ENCODE measurements around the gene BAD.

Gene BAD

DNA sequence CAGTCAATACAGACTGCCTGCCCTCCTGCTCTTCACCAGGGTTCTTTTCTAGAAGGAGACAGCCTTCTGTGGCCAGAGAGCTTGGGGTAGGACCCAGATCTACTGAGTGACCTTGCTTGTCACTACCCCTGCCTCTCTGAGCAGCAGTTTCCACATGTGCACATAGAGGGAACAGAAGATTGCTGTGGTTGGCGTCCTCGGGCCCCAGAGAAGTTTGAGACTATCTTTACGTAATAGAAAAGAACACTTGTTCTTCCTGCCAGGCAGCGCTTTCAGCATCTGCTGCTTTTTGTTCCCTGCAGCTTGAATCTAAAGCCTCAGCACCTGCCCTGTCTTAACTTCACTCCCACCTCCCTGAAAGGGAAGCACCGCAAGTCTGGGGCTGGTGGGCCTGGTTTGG is 45.5 kb downstream of the BAD start:
- Histone ChIP-seq H3K4me3 (ENCODE audit: extremely low read depth, insufficient read depth, low read length, poor library complexity, severe bottlenecking) (no peak overlapping the region), H3K4me1 (ENCODE audit: control insufficient read depth, insufficient read depth, low read length, poor library complexity, severe bottlenecking) (peaks cover 26% of the 10 kb centered on the region), H3K27ac (ENCODE audit: low read depth, low read length, severe bottlenecking) (no peak overlapping the region), H3K9me3 (ENCODE audit: control insufficient read depth, low read length) (no peaks in the 10 kb centered on the region), H3K36me3 (ENCODE audit: control insufficient read depth, insufficient read depth, low read length) (peaks cover 27% of the 10 kb centered on the region)
- WGBS, 2 experiments (ENCODE audit: insufficient coverage in 2 of 2): 96 to 97% methylated on average over 5 of the region's 5 CpGs

DNA sequence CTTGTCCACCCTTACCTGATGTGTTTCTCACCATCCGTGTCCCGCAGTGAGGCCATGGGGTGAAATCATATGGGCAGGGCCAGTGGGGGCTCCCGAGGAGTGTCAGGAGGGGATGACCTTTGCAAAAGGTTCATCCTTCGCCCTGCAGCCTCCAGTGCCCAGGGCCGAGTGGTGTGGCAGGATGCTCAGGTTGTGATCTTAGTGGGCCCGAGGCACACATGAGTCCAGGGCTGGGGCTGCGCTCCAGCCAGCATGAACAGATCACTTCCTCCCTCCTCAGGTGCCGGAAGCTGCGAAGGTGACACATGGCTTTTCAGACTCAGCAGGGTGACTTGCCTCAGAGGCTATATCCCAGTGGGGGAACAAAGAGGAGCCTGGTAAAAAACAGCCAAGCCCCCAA is 46.4 kb downstream of the BAD start:
- H3K9me3 ChIP-seq (ENCODE audit: control insufficient read depth, low read length): no peaks in the 10 kb centered on the region
- 88 to 93% methylated on average over 3 to 4 of the region's 9 CpGs for WGBS, 2 experiments (ENCODE audit: insufficient coverage in 2 of 2)
- H3K4me3 ChIP-seq (ENCODE audit: extremely low read depth, insufficient read depth, low read length, poor library complexity, severe bottlenecking): no peak overlapping the region
- peaks cover 18% of the 10 kb centered on the region for H3K36me3 ChIP-seq (ENCODE audit: control insufficient read depth, insufficient read depth, low read length)
- peaks cover 17% of the 10 kb centered on the region for H3K4me1 ChIP-seq (ENCODE audit: control insufficient read depth, insufficient read depth, low read length, poor library complexity, severe bottlenecking)
- no peak overlapping the region for H3K27ac ChIP-seq (ENCODE audit: low read depth, low read length, severe bottlenecking)

DNA sequence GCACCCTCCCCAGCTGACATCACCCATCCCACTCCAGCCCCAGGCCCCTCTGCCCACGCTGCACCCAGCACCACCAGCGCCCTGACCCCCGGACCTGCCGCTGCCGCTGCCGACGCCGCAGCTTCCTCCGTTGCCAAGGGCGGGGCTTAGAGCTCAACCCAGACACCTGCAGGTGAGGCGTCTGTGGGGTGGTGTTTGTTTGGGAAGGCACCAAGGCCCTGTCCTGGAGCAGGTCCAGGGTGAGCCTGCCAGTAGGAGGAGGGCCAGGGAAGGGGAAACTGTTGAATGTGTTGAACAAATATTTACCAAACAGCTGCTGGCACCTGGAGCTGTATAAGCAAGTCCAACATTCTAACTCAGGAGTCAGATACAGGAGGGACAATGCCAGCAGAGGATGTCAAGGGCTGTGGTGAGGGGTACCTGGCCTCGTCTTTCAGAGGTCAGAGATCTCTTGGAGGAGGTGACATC is 46.9 kb downstream of the BAD start:
- H3K36me3 ChIP-seq (ENCODE audit: control insufficient read depth, insufficient read depth, low read length): peaks cover 16% of the 10 kb centered on the region
- WGBS, 2 experiments (ENCODE audit: insufficient coverage in 2 of 2): 91 to 92% methylated on average over 10 to 12 of the region's 12 CpGs
- no peak overlapping the region for H3K27ac ChIP-seq (ENCODE audit: low read depth, low read length, severe bottlenecking)
- H3K4me3 ChIP-seq (ENCODE audit: extremely low read depth, insufficient read depth, low read length, poor library complexity, severe bottlenecking): no peak overlapping the region
- peaks cover 11% of the 10 kb centered on the region for H3K4me1 ChIP-seq (ENCODE audit: control insufficient read depth, insufficient read depth, low read length, poor library complexity, severe bottlenecking)
- H3K9me3 ChIP-seq (ENCODE audit: control insufficient read depth, low read length): no peaks in the 10 kb centered on the region

DNA sequence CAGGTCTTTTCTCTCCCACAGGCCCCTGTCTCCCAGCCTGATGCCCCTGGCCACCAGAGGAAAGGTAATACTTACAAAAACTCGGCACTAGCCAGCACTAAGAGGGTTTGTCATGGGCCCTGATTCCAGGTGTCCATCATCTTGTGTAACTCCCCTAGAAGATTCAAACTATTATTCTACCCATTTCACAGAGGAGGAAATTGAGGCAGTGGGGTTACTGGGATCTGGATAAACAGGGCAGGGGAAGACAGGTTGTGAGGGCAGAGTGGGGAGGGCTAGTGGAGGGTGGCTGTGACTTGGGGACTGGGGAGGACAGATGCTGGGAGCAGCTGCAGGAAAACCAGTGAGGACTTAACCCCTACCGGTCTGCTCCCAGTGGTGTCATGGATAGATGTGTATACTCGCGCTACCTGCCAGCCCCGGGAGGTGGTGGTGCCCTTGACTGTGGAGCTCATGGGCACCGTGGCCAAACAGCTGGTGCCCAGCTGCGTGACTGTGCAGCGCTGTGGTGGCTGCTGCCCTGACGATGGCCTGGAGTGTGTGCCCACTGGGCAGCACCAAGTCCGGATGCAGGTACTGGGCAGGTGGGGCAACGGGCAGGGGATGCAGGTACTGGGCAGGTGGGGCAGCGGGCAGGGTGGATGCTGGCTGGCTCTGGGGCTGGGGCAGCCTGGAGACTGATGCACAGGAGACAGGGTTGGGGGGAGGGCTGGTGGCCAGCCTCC is 48.9 kb downstream of the BAD start:
- Histone ChIP-seq H3K27ac (ENCODE audit: low read depth, low read length, severe bottlenecking) (no peak overlapping the region), H3K9me3 (ENCODE audit: control insufficient read depth, low read length) (no peaks in the 10 kb centered on the region), H3K4me3 (ENCODE audit: extremely low read depth, insufficient read depth, low read length, poor library complexity, severe bottlenecking) (peak overlapping the region; percentile 52), H3K4me1 (ENCODE audit: control insufficient read depth, insufficient read depth, low read length, poor library complexity, severe bottlenecking) (peaks cover 9% of the 10 kb centered on the region), H3K36me3 (ENCODE audit: control insufficient read depth, insufficient read depth, low read length) (peaks cover 16% of the 10 kb centered on the region)
- WGBS, 2 experiments (ENCODE audit: insufficient coverage in 2 of 2): 97 to 99% methylated on average over 10 of the region's 12 CpGs

DNA sequence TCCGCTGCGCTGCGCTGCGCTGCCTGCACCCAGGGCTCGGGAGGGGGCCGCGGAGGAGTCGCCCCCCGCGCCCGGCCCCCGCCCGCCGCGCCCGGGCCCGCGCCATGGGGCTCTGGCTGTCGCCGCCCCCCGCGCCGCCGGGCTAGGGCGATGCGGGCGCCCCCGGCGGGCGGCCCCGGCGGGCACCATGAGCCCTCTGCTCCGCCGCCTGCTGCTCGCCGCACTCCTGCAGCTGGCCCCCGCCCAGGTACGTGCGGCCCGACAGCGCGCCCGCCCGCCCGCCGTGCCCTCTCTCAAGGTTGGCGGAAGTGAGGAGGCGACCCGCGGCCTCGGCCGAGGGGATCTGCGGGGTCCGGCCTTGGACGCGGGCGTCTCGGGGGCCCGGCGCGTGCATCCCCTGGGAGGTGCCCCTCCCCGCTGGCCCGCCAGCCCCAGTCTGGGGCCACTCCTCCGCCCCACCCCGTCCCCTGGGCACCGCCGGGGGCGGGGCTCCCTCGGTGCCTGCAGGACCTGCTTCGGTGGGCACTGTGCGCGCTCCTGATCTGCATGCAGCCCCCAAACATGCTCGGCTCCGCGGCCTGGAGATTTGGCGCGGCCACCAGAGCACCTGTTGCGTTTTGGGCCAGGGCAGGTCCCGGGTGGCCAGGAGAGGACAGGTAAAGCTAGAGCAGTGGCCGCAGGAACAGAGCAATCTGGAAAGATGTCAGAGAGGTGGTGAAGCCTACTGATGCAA is 49.7 kb downstream of the BAD start:
- H3K27ac ChIP-seq (ENCODE audit: low read depth, low read length, severe bottlenecking): no peak overlapping the region
- no peaks in the 10 kb centered on the region for H3K9me3 ChIP-seq (ENCODE audit: control insufficient read depth, low read length)
- H3K36me3 ChIP-seq (ENCODE audit: control insufficient read depth, insufficient read depth, low read length): peaks cover 16% of the 10 kb centered on the region
- WGBS, 2 experiments (ENCODE audit: insufficient coverage in 2 of 2): 2 to 4% methylated on average over 36 to 69 of the region's 80 CpGs
- H3K4me3 ChIP-seq (ENCODE audit: extremely low read depth, insufficient read depth, low read length, poor library complexity, severe bottlenecking): peak overlapping the region; percentile 52
- H3K4me1 ChIP-seq (ENCODE audit: control insufficient read depth, insufficient read depth, low read length, poor library complexity, severe bottlenecking): peaks cover under 1% of the 10 kb centered on the region

DNA sequence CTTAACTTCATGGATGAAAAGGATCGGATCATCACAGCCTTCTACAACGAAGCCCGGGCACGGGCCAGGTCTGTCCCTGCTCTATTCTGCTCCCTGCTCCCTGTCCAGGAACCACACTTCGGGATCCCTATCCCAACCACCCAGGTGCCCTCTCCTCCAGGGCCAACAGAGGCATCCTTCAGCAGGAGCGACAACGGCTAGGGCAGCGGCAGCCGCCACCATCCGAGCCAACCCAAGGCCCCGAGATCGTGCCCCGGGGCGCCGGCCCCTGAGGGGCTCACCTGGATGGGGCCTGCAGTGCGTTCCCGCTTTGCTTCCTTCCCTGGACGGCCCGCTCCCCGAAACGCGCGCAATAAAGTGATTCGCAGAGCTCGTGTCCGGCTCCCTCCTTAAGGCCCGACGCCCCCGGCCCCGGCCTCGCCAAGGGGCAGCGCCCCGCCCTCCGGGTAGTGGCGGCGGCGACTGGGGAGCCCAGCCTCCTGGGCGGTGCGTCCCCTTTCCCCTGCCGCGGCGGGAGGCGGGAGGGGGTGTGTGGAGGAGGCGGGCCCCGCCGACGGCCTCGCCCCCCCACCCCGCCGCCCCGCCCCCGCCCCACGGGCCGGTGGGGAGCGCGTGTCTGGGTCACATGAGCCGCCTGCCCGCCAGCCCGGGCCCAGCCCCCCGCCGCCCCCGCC is 50.4 kb downstream of the BAD start, which contains the start of gene VEGFB:
Gene VEGFB, plus strand, starts transcription at position 672 of the 674 bp plus-strand sequence. CDS start 250 bp downstream, outside the sequence.
- no peaks in the 10 kb centered on the region for H3K9me3 ChIP-seq (ENCODE audit: control insufficient read depth, low read length)
- no peak within 1 kb of the TSS for H3K27ac ChIP-seq (ENCODE audit: low read depth, low read length, severe bottlenecking)
- H3K4me1 ChIP-seq (ENCODE audit: control insufficient read depth, insufficient read depth, low read length, poor library complexity, severe bottlenecking): no peaks in the 10 kb centered on the region
- peaks cover 18% of the 10 kb centered on the region for H3K36me3 ChIP-seq (ENCODE audit: control insufficient read depth, insufficient read depth, low read length)
- WGBS, 2 experiments (ENCODE audit: insufficient coverage in 2 of 2): 2 to 4% methylated on average over 26 to 41 of the region's 62 CpGs
- peak within 1 kb of the TSS; percentile 52 for H3K4me3 ChIP-seq (ENCODE audit: extremely low read depth, insufficient read depth, low read length, poor library complexity, severe bottlenecking)

DNA sequence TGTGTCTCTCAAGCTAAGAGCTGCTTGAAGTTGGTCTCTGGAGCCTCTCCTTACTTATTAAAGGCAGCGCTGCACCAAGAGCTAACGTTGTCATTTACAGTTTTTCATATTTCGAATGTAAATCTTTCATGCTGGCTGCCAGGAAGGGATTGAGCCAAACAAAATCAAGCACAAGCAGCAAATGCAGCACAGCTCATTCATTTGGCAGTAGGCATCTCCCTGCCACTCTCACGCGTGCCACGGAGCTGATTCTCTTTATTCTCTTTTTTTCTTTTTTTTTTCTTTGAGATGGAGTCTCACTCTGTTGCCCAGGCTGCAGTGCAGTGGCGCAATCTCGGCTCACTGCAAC is 51.5 kb downstream of the BAD start:
- no peak overlapping the region for H3K27ac ChIP-seq (ENCODE audit: low read depth, low read length, severe bottlenecking)
- 95 to 97% methylated on average over 8 of the region's 8 CpGs for WGBS, 2 experiments (ENCODE audit: insufficient coverage in 2 of 2)

DNA sequence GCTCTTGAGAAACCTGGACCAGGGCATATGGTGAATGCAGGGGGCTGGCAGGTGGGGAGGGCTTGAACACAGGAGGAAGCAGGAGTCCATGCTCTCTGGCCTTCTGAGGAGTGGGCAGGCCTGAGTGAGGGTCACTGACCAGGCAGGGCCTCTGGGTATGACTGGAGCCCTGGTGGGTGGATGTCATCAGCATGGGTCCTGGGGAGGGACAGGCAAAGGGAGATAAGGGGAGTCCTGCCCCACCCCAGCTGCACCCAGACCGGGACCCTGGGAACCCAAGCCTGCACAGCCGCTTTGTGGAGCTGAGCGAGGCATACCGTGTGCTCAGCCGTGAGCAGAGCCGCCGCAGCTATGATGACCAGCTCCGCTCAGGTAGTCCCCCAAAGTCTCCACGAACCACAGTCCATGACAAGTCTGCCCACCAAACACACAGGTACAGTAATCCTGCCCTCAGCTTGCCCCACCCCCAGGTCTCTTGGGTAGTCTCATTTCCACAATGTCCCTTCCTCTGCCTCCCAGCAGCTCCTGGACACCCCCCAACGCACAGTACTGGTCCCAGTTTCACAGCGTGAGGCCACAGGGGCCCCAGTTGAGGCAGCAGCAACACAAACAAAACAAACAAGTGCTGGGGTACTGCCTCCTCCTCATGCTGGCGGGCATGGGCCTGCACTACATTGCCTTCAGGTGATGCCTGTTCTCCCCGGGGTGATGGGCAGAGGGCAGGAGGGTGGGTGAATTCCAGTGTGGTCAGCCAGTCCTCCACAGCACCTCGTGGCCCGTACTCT is 52.1 kb downstream of the BAD start:
- Histone ChIP-seq H3K9me3 (ENCODE audit: control insufficient read depth, low read length) (no peaks in the 10 kb centered on the region), H3K27ac (ENCODE audit: low read depth, low read length, severe bottlenecking) (no peak overlapping the region), H3K36me3 (ENCODE audit: control insufficient read depth, insufficient read depth, low read length) (peaks cover 5% of the 10 kb centered on the region), H3K4me1 (ENCODE audit: control insufficient read depth, insufficient read depth, low read length, poor library complexity, severe bottlenecking) (no peaks in the 10 kb centered on the region), H3K4me3 (ENCODE audit: extremely low read depth, insufficient read depth, low read length, poor library complexity, severe bottlenecking) (no peak overlapping the region)
- WGBS, 2 experiments (ENCODE audit: insufficient coverage in 2 of 2): 96% methylated on average over 13 to 15 of the region's 15 CpGs

More for the DNA sequence above, 51.5 kb downstream of the BAD start:
- Histone ChIP-seq H3K4me1 (ENCODE audit: control insufficient read depth, insufficient read depth, low read length, poor library complexity, severe bottlenecking) (no peaks in the 10 kb centered on the region), H3K9me3 (ENCODE audit: control insufficient read depth, low read length) (no peaks in the 10 kb centered on the region), H3K4me3 (ENCODE audit: extremely low read depth, insufficient read depth, low read length, poor library complexity, severe bottlenecking) (no peak overlapping the region), H3K36me3 (ENCODE audit: control insufficient read depth, insufficient read depth, low read length) (peaks cover 11% of the 10 kb centered on the region)

DNA sequence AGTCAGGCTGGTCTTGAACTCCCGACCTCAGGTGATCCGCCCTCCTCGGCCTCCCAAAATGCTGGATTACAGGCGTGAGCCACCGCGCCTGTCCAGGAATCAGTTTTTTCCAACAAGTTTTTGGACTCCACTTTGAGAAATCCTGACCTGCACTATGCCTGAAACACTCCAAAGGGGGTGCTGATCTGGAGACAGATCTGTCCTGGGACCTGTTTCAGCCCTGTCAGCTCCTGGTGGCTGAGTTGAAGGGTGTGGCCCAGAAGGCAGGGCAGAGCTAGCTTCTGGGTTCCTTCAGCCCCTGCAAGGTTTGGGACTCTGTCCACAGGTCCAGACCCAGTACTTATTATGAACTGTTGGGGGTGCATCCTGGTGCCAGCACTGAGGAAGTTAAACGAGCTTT is 52.9 kb downstream of the BAD start:
- Histone ChIP-seq H3K9me3 (ENCODE audit: control insufficient read depth, low read length) (no peaks in the 10 kb centered on the region), H3K4me3 (ENCODE audit: extremely low read depth, insufficient read depth, low read length, poor library complexity, severe bottlenecking) (no peak overlapping the region), H3K4me1 (ENCODE audit: control insufficient read depth, insufficient read depth, low read length, poor library complexity, severe bottlenecking) (peaks cover 5% of the 10 kb centered on the region), H3K27ac (ENCODE audit: low read depth, low read length, severe bottlenecking) (no peak overlapping the region), H3K36me3 (ENCODE audit: control insufficient read depth, insufficient read depth, low read length) (peaks cover 2% of the 10 kb centered on the region)
- WGBS, 2 experiments (ENCODE audit: insufficient coverage in 2 of 2): 88 to 94% methylated on average over 6 to 7 of the region's 7 CpGs

DNA sequence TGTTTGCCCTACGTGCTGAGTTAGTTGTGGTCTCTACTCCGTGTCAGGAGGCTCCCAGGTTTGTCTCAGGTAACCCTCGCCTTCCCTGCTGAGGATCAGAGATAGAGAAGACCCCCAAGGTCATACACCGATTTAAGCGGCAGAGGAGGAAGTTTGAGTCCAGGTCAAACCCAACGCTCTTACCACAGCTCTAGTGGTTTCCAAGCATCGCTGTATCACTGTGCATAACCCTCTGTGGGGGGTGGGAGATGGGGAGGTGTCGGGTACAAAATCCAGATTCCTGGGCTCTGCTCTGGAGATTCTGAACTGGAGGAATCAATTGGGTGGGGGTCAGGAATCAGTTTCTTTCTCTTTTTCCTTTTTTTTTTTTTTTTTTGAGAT is 53.5 kb downstream of the BAD start:
- Histone ChIP-seq H3K36me3 (ENCODE audit: control insufficient read depth, insufficient read depth, low read length) (peaks cover 2% of the 10 kb centered on the region), H3K4me1 (ENCODE audit: control insufficient read depth, insufficient read depth, low read length, poor library complexity, severe bottlenecking) (peaks cover 5% of the 10 kb centered on the region), H3K4me3 (ENCODE audit: extremely low read depth, insufficient read depth, low read length, poor library complexity, severe bottlenecking) (peak overlapping the region; percentile 54), H3K9me3 (ENCODE audit: control insufficient read depth, low read length) (no peaks in the 10 kb centered on the region), H3K27ac (ENCODE audit: low read depth, low read length, severe bottlenecking) (no peak overlapping the region)
- WGBS, 2 experiments (ENCODE audit: insufficient coverage in 2 of 2): 17% methylated on average over 7 of the region's 8 CpGs; no CpG with 5 or more reads in 1 of the 2 experiments

Data from mesodermal cell (in vitro differentiated cells).